ENCODE results near the gene KLHL30. TPM values are rescaled to one million over a fixed set of nuclear protein-coding genes. Genes with fewer than 3 reads are reported as not detected.

KLHL30 gene
- total RNA-seq, 1 donor from 2014 or later: 0.26 TPM

GRCh38 chr2:238126338-238126737 lies 12.1 kb upstream of the KLHL30 start:
- H3K27me3 ChIP-seq (ENCODE audit: control insufficient read depth, insufficient read depth, low read length): no peaks in the 10 kb centered on the region
- no peaks in the 10 kb centered on the region for H3K36me3 ChIP-seq (ENCODE audit: control insufficient read depth, insufficient read depth, low read length)
- no peak for TF ChIP-seq CTCF (IDR thresholded peaks at IDR 0.05; ENCODE audit: insufficient read depth, low read length, severe bottlenecking)
- DNase-seq (ENCODE audit: low read depth) (no peak), FAIRE-seq (peak; percentile 99)
- no peak overlapping the region for H3K4me3 ChIP-seq (ENCODE audit: low read depth, low read length)

DNA sequence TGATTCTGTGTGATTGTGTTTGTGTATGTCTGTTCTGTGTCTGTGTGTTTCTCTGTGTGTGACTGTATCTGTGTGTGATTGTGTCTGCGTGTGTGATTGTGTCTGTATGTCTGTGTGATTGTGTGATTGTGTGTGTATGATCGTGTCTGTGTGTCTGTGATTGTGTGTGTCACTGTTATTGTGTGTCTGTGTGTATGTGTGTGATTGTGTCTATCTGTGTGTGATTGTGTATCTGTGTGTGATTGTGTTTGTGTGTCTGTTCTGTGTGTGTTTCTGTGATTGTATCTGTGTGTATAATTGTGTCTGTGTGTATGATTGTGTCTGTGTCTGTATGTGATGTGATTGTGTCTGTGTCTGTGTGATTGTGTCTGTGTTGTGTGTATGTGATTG lies 11.7 kb upstream of the KLHL30 start:
- Histone ChIP-seq H3K4me3 (ENCODE audit: low read depth, low read length) (no peak overlapping the region), H3K27me3 (ENCODE audit: control insufficient read depth, insufficient read depth, low read length) (peaks cover 2% of the 10 kb centered on the region), H3K36me3 (ENCODE audit: control insufficient read depth, insufficient read depth, low read length) (no peaks in the 10 kb centered on the region)
- no peak for TF ChIP-seq CTCF (IDR thresholded peaks at IDR 0.05; ENCODE audit: insufficient read depth, low read length, severe bottlenecking)
- no peak for DNase-seq (ENCODE audit: low read depth)
- FAIRE-seq: no peak

DNA sequence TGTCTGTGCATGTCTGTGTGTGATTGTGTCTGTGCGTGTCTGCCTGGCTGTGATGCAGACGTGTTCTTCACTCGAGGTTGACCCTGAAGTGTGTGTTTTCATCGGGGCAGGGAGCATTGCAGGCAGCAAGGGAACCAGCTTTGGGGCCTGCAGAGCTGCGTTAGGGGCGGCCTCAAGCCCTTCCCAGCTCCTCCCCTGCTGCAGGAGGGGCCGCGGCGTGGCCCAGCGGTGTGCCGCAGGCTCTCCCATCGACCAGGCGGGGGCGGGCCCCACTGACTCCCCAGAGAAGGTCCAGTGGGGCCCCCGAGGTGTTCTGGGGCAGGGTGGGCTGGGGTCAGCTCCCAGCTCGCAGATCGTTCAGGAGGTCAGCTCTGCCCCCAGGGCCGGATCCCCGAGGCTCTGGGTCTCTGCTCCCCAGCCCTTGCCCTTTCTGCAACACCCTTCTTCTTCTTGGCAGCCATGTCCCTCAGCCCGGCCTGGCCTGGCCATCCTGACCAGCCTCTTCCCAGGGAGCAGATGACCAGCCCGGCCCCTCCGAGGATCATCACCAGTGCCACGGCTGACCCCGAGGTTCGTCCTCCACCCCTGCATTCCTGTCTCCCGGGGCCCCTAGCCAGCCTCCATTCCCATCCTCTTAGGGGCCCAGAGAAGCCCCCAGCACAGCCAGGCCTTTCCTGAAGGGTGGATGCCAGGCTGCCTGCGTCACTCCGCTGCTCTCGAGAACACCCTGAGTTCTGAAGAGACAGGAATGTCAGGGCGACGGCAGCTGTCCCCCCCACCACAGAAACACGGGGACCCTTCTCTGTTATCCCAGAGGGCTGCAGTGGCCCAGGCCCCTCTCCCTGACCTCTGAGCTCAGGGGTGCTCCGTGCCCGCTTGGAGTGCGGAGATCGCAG lies 11.1 kb upstream of the KLHL30 start:
- DNase-seq (ENCODE audit: low read depth) (no peak), FAIRE-seq (no peak)
- Histone ChIP-seq H3K4me3 (ENCODE audit: low read depth, low read length) (no peak overlapping the region), H3K27me3 (ENCODE audit: control insufficient read depth, insufficient read depth, low read length) (peaks cover 2% of the 10 kb centered on the region), H3K36me3 (ENCODE audit: control insufficient read depth, insufficient read depth, low read length) (no peaks in the 10 kb centered on the region)
- TF ChIP-seq CTCF (IDR thresholded peaks at IDR 0.05; ENCODE audit: insufficient read depth, low read length, severe bottlenecking): no peak

- peaks cover 2% of the 10 kb centered on the region for H3K27me3 ChIP-seq (ENCODE audit: control insufficient read depth, insufficient read depth, low read length)
- no peak for TF ChIP-seq CTCF (IDR thresholded peaks at IDR 0.05; ENCODE audit: insufficient read depth, low read length, severe bottlenecking)
- no peaks in the 10 kb centered on the region for H3K36me3 ChIP-seq (ENCODE audit: control insufficient read depth, insufficient read depth, low read length)
- no peak for FAIRE-seq
- DNase-seq (ENCODE audit: low read depth): no peak
- H3K4me3 ChIP-seq (ENCODE audit: low read depth, low read length): no peak overlapping the region
Measured at GRCh38 chr2:238128061-238128440, 10.4 kb upstream of the KLHL30 start.

DNA sequence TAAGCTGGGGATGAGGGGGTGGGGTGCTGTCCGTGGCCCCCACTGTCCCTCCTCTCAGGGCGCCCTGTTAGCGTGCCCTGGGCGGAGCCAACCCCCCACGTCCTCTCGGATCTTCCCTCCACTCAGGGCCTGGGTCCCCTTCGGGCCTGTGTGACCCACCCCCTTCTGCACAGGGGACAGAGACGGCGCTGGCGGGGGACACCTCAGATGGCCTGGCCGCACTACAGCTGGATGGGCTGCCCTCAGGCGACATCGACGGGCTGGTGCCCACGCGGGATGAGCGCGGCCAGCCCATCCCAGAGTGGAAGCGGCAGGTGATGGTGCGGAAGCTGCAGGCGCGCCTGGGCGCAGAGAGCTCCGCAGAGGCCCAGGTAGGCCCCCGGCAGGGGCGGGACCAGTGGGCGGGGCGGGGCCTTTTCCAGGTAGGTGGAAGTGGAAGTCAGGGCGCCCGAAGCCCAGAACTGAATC lies 9.9 kb upstream of the KLHL30 start:
- FAIRE-seq: no peak
- peaks cover 2% of the 10 kb centered on the region for H3K27me3 ChIP-seq (ENCODE audit: control insufficient read depth, insufficient read depth, low read length)
- no peak for TF ChIP-seq CTCF (IDR thresholded peaks at IDR 0.05; ENCODE audit: insufficient read depth, low read length, severe bottlenecking)
- H3K4me3 ChIP-seq (ENCODE audit: low read depth, low read length): no peak overlapping the region
- no peak for DNase-seq (ENCODE audit: low read depth)
- H3K36me3 ChIP-seq (ENCODE audit: control insufficient read depth, insufficient read depth, low read length): no peaks in the 10 kb centered on the region
